HG03025 (cell line): ENCODE data around the gene RTL9.

Experiments used
- ATAC-seq: cut with Tn5 transposase; IDR thresholded peaks from one replicate; pipeline ENCODE4 v1.9.1; 2021; ENCODE audit warnings: mild to moderate bottlenecking, moderate library complexity; ENCODE audit not compliant: unreplicated experiment, low FRiP score

RTL9 gene

DNA sequence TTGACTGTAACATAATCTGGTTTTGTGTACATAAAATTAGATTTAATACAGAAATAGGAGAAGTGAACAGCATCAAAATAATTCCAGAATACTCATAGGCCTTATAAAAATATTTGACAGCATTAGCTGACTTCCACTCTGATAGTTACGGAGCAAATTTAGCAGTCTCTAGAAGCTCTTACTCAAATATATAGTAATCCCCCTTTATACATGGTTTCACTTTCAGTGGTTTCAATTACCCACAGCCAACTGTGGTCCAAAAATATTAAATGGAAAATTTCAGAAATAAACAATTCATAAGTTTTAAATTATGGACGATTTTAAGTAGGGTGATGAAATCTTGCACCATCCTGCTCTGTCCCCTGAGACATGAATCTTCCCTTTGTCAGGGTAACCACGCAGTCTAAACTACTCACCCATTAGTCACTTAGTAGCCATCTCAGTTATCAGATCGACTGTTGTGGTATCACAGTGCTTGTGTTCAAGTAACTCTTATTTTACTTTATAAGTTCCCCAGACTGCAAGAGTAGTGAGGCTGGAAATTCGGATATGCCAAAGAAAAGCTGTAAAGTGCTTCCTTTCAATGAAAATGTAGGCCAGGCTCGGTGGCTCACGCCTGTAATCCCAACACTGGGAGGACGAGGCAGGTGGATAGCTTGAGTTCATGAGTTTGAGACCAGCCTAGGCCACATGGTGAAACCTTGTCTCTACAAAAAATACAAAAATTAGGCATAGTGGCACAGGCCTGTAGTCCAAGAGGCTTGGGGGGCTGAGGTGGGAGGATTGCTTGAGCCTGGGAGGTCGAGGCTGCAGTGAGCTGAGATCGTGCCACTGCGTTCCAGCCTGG is 17.2 kb upstream of the RTL9 start:
- ATAC-seq: no peak

DNA sequence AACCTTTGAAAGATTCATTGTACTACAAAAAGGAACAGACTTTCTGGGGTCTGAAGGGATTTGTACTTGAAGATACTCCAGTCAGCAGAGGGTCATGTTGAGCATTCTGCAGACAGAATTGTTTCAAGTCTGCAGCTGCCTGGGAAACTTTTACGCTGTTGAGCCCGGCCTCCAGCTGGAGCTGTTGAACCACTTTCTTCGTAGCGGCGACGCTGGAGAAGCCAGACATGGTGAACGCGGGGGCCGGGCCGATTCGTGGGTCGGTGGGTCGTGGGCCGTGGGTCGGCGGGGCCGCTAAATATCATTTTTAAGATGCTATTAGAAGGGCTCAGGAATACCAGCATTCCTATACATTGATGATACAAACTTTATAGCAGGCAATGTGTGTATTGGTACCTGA is 12.0 kb upstream of the RTL9 start:
- no peak for ATAC-seq

- no peak for ATAC-seq
Measured at GRCh38 chrX:110359273-110359672, 625 bp downstream of the RTL9 start.

DNA sequence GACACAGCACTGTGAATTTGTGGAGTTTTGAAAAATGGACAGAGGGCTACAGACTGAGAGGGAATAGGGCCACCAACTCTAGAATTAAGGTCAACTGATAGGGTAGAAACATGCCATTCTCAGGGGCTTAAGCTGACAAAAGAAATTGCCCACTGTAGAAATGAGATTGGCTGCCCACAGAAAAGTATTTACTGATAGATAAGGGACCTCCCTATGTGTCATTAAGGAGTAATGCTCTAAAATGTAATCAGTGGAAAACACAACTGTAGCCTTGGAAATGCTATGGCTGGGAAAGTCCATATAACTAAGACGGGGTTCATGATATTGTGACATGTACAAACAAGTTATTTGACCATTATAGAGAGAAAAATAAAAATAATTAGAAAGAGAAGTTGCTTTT is 4.6 kb downstream of the RTL9 start:
- ATAC-seq: no peak

GRCh38 chrX:110373310-110373709 is 14.7 kb downstream of the RTL9 start:
- ATAC-seq: no peak

DNA sequence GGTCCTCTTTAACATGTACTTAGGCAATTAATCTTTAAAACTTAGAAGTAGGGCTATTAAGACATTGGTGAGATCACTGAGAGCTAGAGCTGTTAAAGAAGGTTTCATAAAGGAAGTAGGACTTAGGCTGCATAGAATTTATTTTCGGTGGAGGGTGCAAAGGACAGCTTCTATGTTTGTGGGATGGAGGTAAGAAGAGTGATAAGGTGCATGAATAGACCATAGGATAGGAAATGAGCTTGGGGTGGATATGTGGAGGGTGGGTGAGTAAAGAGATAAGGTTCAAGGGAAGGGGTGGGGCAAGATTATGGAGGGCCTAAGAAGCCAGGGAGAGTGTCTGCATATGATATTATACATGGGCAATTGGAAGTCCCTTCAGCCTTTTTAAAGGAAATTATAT is 15.9 kb downstream of the RTL9 start:
- ATAC-seq: peak; percentile 63

DNA sequence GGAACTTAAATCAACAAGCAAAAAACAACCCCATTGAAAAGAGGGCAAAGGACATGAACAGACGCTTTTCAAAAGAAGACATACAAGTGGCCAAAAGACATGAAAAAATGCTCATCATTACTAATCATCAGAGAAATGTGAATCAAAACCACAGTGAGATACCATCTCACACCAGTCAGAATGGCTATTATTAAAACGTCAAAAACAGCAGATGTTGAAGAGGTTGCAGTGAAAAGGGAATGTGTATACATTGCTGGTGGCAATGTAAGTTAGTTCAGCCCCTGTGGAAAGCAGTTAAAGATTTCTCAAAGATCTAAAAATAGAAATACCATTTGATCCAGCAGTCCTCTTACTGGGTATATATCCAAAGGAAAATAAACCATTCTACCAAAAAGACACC is 22.6 kb downstream of the RTL9 start:
- no peak for ATAC-seq

DNA sequence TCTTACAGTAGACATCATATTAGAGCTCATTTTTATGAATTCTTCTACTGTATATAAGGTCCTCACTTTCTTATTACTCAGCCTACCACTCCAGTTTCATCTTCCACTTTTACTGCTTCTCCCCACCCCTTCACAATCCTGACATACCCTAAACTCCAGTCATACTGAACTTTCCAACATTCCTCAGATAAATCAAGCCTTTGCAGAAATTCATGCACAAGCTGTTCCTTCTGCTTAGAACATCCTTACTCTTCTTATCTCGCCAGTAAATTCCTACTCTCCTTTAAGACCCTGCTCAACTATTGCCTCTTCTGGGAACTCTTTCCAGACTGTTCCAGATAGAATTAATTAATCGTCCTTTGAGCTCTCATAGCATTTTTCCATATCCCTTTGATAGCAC is 24.8 kb downstream of the RTL9 start:
- no peak for ATAC-seq

DNA sequence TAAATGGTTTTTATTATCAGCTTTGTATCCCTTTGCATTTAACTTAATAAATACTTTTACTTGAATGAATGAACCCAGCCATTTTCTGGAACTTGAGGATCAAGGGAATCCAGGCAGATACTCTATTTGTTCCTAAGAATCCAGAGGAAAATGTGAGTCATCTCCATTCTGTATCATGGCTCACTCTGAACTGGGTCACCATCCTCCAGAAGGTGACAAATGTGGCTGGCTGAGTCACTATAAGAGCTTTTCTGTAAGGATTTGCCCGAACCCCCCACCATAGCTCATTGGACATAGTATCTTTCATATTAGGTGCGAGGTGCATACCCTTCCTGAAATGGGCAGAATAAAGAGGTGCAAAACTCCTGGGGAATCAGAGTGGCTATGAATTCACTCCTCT is 25.8 kb downstream of the RTL9 start:
- ATAC-seq: no peak

GRCh38 chrX:110389570-110389969 is 30.9 kb downstream of the RTL9 start:
- ATAC-seq: no peak

DNA sequence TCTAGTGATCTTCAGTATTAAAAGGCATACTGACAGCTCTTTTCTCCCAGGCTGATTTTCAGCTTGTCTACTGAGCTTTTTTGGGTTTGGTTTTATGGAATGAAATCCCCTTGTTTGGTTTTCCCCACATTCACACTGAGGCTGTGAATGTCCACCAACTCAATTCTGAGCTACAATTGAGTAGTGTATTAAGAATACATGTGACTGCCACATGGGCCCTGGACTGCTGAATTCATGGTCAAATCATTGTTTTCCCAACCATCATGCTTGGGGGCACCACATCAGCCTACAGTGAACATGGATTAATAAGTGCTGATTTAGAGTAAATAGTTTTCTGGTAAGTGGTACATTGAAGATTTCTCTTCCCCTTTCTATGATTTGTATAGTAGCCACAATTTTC is 32.4 kb downstream of the RTL9 start:
- ATAC-seq: no peak

DNA sequence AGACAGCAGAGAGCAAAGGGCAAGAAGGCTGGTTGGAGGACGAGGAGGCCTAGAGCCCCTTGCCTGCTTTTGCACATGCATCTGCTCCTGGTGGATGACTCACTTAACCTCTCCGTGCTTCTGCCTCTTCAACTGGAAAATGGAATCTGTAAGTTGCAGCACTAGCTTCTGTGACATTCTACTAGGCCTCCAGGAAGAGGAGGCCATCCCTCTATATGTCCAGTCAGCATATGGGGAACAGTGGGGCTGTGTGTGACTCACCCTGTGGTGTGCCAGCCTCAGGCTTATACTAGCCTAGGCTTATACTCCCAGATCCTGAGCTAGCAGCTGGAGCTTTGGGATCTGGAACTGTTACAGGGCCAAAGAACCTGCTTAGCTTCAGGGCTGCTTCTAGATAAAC is 36.0 kb downstream of the RTL9 start:
- no peak for ATAC-seq

DNA sequence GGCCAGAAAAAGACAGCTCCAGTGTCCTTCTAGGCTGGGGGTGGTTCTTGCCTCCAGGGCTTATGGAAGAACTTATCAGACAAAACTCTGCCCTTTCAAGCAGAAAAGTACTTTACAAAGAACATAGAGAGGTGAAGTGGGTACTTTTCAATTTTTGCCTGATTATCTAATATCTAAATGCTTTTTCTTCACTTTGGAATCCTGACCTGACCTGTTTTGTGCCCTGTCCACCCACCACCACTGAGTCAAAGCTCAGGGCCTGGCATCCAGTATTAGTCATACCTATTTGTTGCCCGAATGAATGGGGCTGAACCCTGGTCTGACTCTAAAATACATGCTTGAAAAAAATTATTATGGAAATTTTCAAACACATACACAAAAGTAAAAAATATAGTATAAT is 37.2 kb downstream of the RTL9 start:
- ATAC-seq: no peak

DNA sequence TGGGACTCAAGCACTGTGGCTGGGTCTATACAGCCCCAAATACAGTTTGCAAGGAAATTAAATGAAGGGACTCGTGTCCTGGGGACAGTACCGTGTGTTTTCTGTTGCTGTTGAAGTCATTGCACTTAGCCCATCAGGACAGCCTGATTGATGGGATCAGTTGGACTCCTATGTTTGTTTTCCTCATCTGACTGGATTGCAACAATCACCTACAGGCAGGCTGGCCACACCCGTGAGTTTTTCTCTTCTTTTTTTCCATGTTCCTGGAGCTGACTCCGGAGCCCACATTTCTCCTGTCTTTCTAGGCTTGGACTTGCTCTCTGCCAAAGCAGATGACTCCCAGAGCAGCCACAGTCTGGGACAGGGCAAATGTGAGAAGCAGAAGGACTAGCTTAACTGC is 38.1 kb downstream of the RTL9 start:
- ATAC-seq: no peak

DNA sequence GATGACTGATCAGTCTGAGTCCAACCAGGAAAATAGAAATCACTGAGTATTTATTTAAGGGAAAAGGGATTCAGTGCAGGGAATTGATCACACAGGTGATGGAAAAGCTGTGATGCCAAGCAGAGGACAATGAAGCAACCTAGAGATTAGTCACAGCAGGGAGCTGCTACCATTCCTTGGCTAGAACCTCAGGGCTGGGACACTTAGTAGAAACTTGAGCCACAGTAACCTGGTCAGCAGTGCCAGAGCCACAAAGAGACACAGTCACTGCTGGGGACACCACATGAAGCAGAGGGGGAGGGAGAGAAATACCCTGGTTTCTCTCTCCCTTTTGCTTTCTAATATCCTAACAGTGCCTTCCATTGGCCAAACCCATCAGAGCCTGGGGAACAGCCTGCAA is 38.7 kb downstream of the RTL9 start:
- no peak for ATAC-seq

GRCh38 chrX:110397904-110398303 is 39.3 kb downstream of the RTL9 start:
- no peak for ATAC-seq

GRCh38 chrX:110399497-110399896 is 40.8 kb downstream of the RTL9 start:
- ATAC-seq: no peak

DNA sequence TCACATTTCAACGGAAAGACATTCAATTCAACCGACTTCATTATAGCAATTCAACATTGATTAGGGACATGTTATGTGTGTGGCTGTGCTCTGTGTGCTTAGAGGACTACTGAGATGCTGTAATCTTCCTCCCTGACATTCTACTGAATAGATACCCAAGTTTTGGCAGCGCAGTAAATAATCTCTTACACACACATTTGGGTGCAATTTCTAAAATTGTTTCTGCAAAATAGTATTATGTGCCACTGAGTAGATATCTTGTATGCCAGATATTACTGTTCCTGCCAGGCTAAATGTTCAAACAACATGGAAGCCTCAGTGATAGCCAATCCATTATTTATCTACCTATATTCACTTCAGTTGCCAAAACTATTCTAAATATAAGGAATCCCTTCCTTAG is 41.3 kb downstream of the RTL9 start:
- no peak for ATAC-seq

GRCh38 chrX:110401135-110401534 is 42.5 kb downstream of the RTL9 start:
- ATAC-seq: no peak

DNA sequence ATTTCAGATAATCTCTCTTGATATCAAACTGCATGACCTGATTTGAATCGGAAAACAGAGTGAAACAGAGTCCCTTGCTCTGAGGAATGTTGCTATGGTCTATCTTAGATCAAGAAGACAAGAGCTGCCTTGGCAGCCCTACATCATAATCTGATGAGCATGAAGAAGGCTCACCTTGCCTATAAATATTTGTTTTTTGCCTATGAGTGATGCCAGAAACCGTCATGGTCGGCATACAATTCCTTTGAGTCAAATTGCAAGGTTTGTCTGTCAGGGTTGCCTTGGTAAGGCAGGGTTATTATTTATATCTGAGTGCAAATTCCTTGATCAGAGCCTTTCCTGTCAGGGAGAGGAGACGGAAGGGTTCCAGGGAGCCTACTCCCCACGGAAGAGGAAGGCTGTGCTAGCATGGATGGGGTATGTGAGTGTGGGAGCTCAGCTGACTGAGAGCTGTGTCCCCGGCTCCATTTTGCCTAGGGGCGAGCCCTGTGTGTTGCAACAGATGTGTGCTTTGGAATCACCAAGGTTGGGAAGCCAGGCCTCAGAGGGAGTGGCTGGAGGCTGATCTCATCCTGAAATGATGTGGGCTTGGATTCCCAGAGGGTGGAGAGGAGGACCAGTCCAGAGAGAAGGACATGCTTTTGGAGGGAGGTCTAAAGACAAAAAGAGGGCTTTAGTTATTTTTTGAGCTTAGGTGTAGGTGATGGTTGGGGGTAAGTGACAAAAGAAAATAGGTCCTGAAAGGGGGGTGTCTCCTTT is 43.6 kb downstream of the RTL9 start:
- no peak for ATAC-seq

GRCh38 chrX:110402850-110403221 is 44.2 kb downstream of the RTL9 start:
- ATAC-seq: no peak
